GM21381 (cell line): Measurements from ENCODE around the gene PIGX.

Source experiments
- ATAC-seq: cut with Tn5 transposase; IDR thresholded peaks from one replicate; pipeline ENCODE4 v1.9.1; 2021; ENCODE audit warnings: mild to moderate bottlenecking, moderate library complexity; ENCODE audit not compliant: unreplicated experiment

Gene PIGX

GRCh38 chr3:196754091-196754981 is 42.2 kb downstream of the PIGX start:
- no peak for ATAC-seq

DNA sequence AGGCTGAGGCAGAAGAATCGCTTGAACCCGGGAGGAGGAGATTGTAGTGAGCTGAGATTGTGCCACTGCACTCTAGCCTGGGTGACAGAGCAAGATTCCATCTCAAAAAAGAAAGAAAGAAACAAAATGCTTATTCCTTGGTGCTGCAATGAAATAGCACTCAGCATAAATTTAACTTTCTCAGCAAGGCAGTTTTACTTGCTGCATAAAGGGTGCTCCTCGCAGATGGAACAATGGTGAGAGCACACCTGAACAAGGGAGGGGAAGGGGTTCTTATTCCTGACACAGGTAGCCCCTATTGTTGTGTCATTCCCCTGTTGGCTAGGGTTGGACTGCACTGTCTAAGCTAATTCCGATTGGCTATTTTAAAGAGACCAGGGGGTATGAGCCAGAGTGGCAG is 44.6 kb downstream of the PIGX start:
- ATAC-seq: no peak

GRCh38 chr3:196757876-196758739 is 45.9 kb downstream of the PIGX start:
- ATAC-seq: no peak

DNA sequence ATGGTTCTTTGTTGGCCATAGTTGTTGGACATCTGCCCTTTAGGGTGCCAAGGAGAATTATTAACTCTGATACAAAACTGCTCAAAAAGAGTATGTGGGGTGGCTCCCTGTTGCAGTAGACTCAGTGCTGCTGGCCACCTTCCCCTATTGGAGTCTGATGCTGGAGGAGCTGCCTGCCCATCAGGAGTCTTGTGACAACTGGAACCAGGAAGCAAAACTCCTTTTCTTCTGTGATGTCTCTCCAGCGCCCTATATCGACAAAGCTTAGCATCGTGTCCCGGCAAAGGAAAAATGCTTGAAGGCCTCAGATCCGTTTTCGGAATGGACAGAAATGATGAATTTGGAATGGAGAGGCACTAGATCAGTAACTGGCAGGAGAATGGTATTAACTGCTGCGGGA is 51.0 kb downstream of the PIGX start:
- no peak for ATAC-seq

DNA sequence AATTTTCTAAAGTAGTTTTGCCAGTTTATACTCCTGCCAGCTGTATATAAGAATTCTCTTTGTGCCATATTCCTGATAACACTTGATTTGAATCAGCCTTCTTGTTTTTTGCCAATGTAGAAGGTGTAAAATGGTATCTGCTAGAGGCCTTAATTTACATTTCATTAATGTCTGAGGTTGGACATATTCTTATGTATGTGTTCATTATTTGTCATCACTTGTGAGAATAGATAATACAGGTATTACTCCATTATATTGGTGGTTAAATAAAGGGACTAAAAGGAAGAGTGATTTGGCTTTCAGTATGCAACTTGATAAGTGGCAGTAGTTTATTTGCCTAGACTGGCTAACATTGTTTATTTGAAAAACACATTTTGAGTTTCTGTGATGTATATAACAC is 53.3 kb downstream of the PIGX start:
- ATAC-seq: no peak

DNA sequence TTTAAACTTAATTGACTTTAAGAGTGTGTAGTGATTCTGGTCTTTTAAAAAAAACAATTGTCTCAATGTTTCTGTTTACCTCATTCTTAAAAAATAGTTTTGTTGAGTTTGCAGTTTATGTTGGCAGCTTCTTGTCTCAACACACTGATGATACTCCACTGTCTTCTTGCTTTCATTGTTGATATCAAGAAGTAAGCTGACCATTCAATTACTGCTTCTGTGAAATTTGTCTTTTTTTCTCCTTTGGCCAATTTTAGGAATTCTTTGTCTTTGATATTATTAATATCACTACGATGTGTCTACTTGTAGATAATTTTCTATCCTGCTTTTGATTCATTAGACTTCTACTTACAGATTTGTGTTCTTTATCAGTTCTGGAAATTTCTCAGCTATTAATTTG is 58.9 kb downstream of the PIGX start:
- no peak for ATAC-seq

- ATAC-seq: no peak
These were observed 59.9 kb downstream of the PIGX start for GRCh38 chr3:196772102-196772501.

DNA sequence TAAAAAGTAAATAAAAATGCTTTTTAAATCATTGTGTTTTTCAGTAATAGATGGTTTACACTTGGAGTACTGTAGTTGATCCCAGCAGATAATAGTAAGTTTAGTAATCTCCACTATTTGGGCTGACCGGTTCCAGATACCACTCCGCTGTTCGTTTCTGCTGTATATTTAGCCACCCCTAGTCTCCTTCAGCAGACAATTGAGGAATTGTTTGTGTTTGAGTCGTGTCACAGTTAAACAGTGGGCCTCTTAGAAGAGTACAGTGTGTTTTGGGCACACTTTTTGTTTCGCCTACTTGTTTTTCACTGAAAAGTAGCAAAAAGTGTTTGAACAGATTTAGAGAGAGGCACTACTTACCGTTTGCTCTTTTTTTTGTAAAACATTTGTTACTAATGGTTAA is 60.7 kb downstream of the PIGX start:
- ATAC-seq: no peak

GRCh38 chr3:196774191-196774820 is 62.1 kb downstream of the PIGX start:
- ATAC-seq: no peak

- ATAC-seq: no peak
These were observed 62.8 kb downstream of the PIGX start for GRCh38 chr3:196774848-196775422.

- no peak for ATAC-seq
These were observed 63.8 kb downstream of the PIGX start for GRCh38 chr3:196775938-196776337.

- ATAC-seq: no peak
These were observed 65.7 kb downstream of the PIGX start for GRCh38 chr3:196777836-196778235.

GRCh38 chr3:196778755-196779154 is 66.6 kb downstream of the PIGX start:
- no peak for ATAC-seq

DNA sequence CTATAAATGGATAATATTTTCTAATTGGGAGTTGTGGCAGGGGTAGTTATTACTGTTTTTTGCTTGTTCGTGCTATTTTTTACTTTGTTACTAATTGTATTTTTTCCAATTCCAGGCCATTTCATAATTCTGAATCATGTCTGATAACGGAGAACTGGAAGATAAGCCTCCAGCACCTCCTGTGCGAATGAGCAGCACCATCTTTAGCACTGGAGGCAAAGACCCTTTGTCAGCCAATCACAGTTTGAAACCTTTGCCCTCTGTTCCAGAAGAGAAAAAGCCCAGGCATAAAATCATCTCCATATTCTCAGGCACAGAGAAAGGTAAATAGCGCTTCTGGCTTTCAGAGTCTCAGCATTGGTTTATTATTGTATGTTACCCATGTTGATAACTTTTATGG is 70.3 kb downstream of the PIGX start:
- no peak for ATAC-seq
